ENCODE measurements around the gene UBL4B.

Gene UBL4B

GRCh38 chr1:110118636-110119396 is 6.6 kb downstream of the UBL4B start:
- no peak for DNase-seq (ENCODE audit: low read depth)

DNA sequence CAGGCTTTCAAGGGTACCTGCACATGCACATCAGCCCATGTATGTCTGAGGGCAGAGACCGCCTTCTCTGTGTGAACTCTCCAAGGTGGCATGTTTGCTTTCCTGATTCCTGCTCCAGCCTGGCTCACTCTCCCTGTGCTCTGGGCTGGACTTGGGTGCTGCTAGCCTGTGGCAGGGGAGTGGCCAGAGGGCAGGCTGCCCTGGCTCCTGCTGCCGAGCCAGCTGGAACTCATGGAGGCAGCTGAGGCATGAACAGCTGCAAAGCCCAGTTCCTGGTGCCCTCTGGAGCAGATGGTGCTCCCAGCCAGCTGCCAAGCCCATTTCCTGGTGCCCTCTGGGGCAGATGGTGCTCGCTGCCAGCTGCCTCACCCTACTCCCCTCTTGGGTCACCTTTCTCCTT is 7.6 kb downstream of the UBL4B start:
- DNase-seq (ENCODE audit: low read depth): no peak

- DNase-seq (ENCODE audit: low read depth): no peak
These were observed 8.8 kb downstream of the UBL4B start for GRCh38 chr1:110120960-110121561.

- no peak for DNase-seq (ENCODE audit: low read depth)
These were observed 11.0 kb downstream of the UBL4B start for GRCh38 chr1:110123224-110123623.

- DNase-seq (ENCODE audit: low read depth): no peak
These were observed 13.6 kb downstream of the UBL4B start for GRCh38 chr1:110125810-110126209.

DNA sequence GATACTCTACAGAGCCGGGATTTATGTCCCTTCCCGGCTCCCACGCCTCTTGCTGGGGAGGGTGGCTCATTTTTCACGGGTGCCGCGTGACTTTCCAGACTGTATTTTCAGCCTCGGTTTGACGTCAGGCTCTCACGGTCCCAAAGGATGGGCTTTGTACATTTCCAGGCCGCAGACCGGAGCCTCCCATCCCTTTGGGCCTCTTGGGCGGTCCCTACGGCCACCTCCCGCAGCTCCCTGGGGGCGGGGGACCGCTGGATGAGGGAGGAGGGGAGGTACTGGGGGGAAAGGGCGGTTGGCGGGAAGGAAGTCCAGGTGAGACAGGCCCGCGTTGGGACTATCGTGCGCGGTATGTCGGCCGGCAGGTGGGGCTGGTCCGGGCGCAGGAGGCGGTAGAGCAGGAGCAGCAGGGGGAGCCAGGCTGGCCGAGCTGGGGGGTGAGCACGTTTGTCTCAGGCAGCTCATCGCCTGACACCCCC is 17.9 kb downstream of the UBL4B start:
- no peak for DNase-seq (ENCODE audit: low read depth)

DNA sequence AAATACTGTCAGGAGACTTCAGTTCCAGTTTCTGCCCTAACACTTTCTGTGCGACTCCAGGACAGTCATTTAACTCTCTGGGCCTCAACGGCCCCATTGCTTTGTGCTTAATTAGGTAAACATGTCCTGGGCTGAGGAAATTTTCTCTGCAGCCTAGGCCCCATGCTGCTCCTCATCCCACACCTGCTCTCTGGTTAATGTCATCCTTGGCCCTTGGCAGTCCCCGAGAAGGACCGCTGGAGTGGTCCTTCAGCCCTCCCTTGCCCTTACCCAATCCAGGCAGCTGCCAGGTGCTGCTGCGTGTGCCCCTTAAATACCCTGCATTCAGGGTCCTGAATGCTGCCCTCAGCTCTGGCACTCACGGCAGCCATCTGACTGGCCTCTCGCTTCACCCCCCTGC is 18.7 kb downstream of the UBL4B start:
- DNase-seq (ENCODE audit: low read depth): no peak

DNA sequence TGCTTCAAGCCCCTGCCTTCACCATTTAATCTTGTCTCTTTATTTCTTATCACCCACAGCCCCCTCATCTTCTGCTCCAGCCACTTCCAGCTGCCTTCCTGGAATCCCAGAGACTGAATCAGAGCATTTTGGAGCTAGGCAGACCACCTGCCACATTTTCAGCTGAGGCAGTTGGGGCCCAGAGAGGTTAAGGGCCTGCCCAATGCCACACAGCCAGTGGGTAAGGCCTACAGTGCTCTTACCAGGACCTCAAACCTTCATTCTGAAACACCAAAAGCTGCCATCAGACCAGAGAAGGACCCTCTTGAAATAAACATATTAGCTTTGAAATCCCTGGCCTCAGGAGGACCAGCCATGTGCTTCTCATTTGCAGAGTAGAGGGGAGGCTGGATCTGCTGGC is 20.4 kb downstream of the UBL4B start:
- DNase-seq (ENCODE audit: low read depth): no peak

- DNase-seq (ENCODE audit: low read depth): no peak
These were observed 21.2 kb downstream of the UBL4B start for GRCh38 chr1:110133436-110133835.

DNA sequence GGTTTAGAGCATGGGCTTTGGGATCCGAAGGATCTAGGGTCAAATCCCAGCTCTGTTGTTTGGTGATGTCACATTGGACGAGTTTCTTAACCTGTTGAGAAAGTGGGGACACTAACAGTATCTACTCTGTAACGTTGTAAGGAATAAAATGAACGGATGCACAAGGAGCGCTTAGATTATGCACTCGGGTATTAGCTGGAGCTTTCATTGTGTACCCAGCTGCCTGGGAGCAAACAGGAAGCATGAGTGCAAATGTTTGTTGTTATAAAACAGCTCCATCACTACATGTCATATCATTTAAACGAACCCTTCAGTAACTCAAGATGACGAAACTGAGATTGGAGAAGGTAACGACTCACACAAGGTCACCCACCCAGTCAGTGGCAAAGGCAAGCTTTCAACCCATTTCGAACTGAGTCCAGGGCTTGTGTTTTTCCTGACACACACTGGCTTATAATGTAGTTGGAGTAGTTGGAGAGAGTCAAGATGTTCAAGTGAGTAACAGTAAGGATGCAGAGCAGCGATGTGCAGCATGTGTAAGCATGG is 21.9 kb downstream of the UBL4B start:
- DNase-seq (ENCODE audit: low read depth): no peak

- no peak for DNase-seq (ENCODE audit: low read depth)
These were observed 23.0 kb downstream of the UBL4B start for GRCh38 chr1:110135246-110135645.

GRCh38 chr1:110135666-110136065 is 23.4 kb downstream of the UBL4B start:
- DNase-seq (ENCODE audit: low read depth): no peak

DNA sequence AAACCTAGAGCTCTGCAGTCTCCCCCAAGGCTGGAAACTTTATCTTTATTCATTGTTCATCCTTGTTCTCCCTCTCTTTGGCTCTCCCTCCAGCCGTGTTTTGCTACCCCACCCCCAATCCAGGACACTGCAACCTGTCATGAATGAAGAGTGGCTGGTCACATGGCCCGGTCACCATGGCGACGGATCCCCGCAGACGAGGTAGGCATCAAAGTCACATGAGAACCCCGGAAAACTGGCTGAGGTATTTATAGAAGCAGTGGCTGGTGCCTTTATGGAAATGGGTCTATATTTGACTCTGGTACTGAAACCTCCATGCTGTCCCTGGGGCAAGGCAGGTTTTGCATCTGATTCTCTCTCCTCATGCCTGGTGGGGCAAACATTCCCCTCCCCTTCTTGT is 24.7 kb downstream of the UBL4B start:
- no peak for DNase-seq (ENCODE audit: low read depth)

GRCh38 chr1:110138956-110139355 is 26.7 kb downstream of the UBL4B start:
- no peak for DNase-seq (ENCODE audit: low read depth)

DNA sequence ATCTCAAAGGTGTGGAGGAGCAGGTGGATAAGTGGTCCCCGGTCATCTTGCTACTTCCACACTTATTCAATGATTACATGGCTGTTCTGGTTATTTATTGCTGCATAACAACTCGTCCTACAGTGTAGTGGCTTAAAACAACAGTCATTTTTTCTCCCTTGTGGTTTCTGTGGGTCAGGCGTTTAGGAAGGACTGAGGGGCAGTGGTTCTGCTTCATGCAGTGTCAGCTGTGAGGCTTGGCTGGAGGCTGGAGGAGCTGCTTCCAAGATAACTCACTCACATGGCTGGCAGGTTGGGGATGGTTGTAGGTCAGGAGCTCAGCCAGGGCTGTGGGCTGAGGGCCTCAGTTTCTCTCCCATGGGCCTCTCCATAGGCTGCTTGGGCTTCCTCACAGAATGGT is 32.1 kb downstream of the UBL4B start:
- DNase-seq (ENCODE audit: low read depth): no peak

GRCh38 chr1:110148961-110149360 is 36.7 kb downstream of the UBL4B start:
- DNase-seq (ENCODE audit: low read depth): no peak

DNA sequence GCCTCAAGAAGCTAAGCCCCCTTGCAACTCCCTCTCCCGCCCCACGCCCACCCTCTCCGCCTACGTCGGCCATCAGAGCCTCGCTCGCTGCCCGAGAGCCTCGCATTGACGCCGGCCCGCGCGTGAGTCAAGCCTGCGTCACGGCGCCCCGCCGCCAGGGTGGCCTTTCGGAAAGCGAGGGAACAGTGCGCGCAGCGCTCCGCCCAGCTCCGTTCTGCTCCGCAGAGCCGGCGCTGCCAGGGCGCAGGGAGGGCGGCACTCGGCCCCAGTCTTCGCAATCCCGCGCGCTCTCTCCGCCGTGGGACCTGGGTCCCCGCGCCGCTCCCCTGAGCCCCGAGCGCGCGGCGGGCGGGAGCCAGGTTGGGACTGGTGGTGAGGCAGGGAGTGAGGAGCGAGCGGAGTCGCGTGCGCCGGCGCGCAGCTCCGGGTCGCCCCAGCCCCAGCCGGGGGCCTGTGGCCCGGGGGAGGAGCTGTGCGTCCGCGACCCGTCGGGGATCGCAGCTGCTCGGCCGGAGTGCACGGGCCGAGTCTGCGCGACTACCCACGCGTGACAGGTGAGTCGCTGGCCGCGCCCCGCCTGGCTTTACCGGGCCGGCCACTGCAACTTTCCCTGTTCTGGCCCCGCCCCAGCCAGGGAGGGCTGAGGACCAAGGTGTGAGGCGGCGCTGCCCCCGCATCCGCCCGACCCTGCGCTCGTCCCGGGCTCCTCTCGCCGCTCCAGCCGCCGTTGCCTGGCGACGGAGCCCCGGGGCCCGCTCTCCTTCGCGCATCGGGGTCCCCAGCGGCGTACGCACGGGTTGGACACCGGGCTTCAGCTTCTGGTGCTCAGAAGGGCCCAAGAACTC is 38.3 kb downstream of the UBL4B start, which contains the start of gene SLC6A17:
Gene SLC6A17 (plus strand): TSS at position 165 of the 845 bp plus-strand sequence. CDS start 16,436 bp downstream, outside the sequence.
- no peak for DNase-seq (ENCODE audit: low read depth)

DNA sequence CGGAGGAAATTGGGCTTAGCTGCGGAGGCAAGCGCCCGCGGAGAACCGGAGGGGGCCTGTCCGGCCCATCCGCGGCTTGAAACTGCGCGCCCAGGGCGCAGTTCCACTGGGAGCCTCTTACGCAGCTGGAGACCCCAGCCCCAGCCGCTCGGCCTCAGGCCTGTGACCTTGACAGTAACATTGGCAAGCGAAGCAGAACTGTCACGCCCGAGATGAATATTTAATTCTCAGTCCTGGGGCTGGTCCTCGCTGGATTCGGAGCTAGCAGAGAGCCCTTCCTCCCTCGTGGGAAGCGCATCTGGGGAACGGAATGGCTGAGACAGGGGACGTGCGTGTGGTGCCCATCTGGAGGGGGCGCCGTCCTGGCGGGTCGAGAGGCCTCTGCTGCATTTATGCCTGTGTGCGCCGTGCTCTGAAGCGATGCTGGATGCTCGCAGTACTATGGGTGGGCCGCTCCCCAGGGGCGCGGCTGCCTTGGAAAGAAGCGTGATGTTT is 39.0 kb downstream of the UBL4B start:
- DNase-seq (ENCODE audit: low read depth): no peak

- no peak for DNase-seq (ENCODE audit: low read depth)
These were observed 40.0 kb downstream of the UBL4B start for GRCh38 chr1:110152133-110152785.

- no peak for DNase-seq (ENCODE audit: low read depth)
These were observed 41.2 kb downstream of the UBL4B start for GRCh38 chr1:110153407-110153950.

DNA sequence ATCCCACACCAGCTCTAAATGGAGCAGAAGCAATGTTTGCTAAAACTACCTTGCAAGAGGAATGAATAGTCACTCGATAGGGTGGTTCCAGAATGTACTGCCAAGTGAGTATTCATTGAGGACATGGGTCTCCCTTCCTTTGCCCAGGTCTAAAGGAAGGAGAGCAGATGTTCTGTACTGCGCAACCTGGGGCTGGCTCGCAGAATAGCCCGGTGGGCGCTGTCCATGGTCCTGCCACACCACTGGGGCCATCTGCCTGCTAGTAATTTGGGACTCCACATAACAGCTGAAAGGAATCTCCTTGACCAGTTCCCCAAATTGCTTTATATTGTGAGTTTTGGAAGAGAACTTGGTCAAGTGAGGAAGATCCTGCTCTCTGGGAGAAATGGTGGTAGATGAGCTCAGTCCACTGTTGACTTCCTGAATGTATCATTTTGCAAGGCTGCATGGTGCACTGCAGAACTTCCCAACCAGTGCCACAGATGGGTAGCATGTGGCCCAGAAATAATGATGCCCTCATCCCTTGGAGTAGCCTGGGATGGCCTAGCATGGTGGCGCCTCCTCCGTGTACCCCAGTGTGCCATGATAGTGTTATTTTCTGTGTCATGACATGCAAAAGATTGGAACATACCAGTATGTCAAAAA is 43.8 kb downstream of the UBL4B start:
- DNase-seq (ENCODE audit: low read depth): peak; percentile 7

Measured in activated gamma-delta T cell treated with anti-CD3 and anti-CD28 coated beads, Interleukin-2, amount 50 U/mL, for 16 hours (primary cell).